Measurements from ENCODE around the gene CLDN34. TPM values are rescaled to one million over a fixed set of nuclear protein-coding genes. Genes with fewer than 3 reads are reported as not detected.

CLDN34 gene
- total RNA-seq, 1 donor from 2014 or later: 0.38 TPM

DNA sequence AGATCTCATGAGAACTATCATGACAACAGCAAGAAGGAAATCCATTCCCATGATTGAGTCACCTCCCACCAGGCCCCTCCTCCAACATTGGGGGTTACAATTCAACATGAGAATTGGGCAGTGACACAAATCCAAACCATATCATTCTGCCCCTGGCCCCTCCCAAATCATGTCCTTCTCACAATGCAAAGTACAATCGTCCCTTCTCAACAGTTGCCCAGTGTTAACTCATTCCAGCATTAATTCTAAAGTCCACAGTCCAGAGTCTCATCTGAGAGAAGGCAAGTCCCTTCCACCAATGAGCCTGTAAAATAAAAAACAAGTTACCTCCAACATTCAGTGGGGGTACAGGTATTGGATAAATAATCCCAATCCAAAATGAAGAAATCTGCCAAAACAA lies 14.9 kb upstream of the CLDN34 start:
- H3K27me3 Mint-ChIP-seq: no peaks in the 10 kb centered on the region
- H3K36me3 Mint-ChIP-seq (ENCODE audit: insufficient read depth): peaks cover 27% of the 10 kb centered on the region
- H3K9me3 Mint-ChIP-seq (ENCODE audit: low read depth): peaks cover 27% of the 10 kb centered on the region
- H3K27ac Mint-ChIP-seq: no peak overlapping the region
- no peak overlapping the region for H3K4me3 Mint-ChIP-seq (ENCODE audit: low read depth)
- DNase-seq (ENCODE audit: low spot score, unreplicated experiment): no peak
- H3K4me1 Mint-ChIP-seq (ENCODE audit: low read depth): no peaks in the 10 kb centered on the region
- TF ChIP-seq, protein P1, sequence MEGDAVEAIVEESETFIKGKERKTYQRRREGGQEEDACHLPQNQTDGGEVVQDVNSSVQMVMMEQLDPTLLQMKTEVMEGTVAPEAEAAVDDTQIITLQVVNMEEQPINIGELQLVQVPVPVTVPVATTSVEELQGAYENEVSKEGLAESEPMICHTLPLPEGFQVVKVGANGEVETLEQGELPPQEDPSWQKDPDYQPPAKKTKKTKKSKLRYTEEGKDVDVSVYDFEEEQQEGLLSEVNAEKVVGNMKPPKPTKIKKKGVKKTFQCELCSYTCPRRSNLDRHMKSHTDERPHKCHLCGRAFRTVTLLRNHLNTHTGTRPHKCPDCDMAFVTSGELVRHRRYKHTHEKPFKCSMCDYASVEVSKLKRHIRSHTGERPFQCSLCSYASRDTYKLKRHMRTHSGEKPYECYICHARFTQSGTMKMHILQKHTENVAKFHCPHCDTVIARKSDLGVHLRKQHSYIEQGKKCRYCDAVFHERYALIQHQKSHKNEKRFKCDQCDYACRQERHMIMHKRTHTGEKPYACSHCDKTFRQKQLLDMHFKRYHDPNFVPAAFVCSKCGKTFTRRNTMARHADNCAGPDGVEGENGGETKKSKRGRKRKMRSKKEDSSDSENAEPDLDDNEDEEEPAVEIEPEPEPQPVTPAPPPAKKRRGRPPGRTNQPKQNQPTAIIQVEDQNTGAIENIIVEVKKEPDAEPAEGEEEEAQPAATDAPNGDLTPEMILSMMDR (IDR thresholded peaks at IDR 0.05; ENCODE audit: unreplicated experiment): no peak

DNA sequence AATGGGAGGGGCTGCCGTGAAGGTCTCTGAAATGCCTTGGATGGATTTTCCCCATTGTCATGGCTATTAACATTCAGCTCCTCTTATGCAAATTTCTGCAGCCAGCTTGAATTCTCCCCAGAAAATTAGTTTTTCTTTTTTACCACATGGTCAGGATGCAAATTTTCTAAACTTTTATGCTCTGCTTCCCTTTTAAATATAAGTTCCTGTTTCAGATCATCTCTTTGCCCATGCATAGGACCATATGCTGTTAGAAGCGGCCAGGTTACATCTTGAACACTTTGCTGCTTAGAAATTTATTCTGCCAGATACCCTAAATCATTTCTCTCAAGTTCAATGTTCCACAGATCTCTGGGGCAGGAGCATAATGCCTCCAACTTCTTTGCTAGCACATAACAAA lies 13.8 kb upstream of the CLDN34 start:
- no peak overlapping the region for H3K27ac Mint-ChIP-seq
- TF ChIP-seq, protein P1 (IDR thresholded peaks at IDR 0.05; ENCODE audit: unreplicated experiment): no peak
- H3K4me1 Mint-ChIP-seq (ENCODE audit: low read depth): no peaks in the 10 kb centered on the region
- H3K9me3 Mint-ChIP-seq (ENCODE audit: low read depth): peaks cover 27% of the 10 kb centered on the region
- no peak for DNase-seq (ENCODE audit: low spot score, unreplicated experiment)
- H3K36me3 Mint-ChIP-seq (ENCODE audit: insufficient read depth): peaks cover 22% of the 10 kb centered on the region
- no peaks in the 10 kb centered on the region for H3K27me3 Mint-ChIP-seq
- H3K4me3 Mint-ChIP-seq (ENCODE audit: low read depth): no peak overlapping the region

DNA sequence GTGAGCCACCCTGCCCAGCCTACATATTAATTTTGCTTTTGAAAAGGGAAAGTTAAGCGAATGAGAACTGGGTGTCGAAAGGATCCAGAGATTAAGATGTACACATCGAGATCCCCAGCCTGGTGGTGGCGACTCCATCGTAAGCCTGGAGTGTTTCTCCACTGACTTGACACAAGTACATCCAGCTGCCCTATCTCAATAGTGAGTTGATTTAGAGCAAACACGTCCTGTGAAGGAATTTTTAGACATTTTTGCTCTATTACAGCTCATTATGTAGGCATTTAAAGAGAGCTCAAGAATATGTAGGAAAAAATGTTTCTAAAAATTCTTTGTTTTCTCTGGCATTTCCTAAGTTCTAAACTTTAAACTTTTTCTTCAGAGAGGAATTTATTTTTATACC lies 11.7 kb upstream of the CLDN34 start:
- H3K27ac Mint-ChIP-seq: no peak overlapping the region
- peaks cover 30% of the 10 kb centered on the region for H3K9me3 Mint-ChIP-seq (ENCODE audit: low read depth)
- no peaks in the 10 kb centered on the region for H3K27me3 Mint-ChIP-seq
- DNase-seq (ENCODE audit: low spot score, unreplicated experiment): no peak
- H3K4me3 Mint-ChIP-seq (ENCODE audit: low read depth): no peak overlapping the region
- H3K36me3 Mint-ChIP-seq (ENCODE audit: insufficient read depth): peaks cover 15% of the 10 kb centered on the region
- TF ChIP-seq, protein P1 (IDR thresholded peaks at IDR 0.05; ENCODE audit: unreplicated experiment): no peak
- H3K4me1 Mint-ChIP-seq (ENCODE audit: low read depth): no peaks in the 10 kb centered on the region

DNA sequence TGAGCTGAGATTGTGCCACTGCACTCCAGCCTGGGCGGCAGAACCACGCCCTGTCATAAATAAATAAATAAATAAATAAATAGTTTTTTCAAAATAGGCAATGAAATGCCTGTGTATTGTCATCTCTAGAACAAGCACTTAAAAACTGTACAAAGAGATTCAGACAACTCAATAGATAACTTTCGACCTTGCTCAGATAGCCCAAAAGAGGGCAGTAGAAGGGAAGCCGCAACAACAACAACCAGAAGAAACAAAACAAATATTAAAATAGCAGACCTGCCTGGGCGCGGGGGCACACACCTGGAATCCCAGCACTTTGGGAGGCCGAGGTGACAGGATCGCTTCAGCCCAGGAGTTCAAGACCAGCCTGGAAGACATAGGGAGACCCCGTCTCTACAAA lies 9.4 kb upstream of the CLDN34 start:
- peaks cover 2% of the 10 kb centered on the region for H3K36me3 Mint-ChIP-seq (ENCODE audit: insufficient read depth)
- TF ChIP-seq, protein P1 (IDR thresholded peaks at IDR 0.05; ENCODE audit: unreplicated experiment): no peak
- no peaks in the 10 kb centered on the region for H3K27me3 Mint-ChIP-seq
- H3K4me3 Mint-ChIP-seq (ENCODE audit: low read depth): no peak overlapping the region
- no peaks in the 10 kb centered on the region for H3K4me1 Mint-ChIP-seq (ENCODE audit: low read depth)
- peaks cover 15% of the 10 kb centered on the region for H3K9me3 Mint-ChIP-seq (ENCODE audit: low read depth)
- no peak overlapping the region for H3K27ac Mint-ChIP-seq
- DNase-seq (ENCODE audit: low spot score, unreplicated experiment): no peak

DNA sequence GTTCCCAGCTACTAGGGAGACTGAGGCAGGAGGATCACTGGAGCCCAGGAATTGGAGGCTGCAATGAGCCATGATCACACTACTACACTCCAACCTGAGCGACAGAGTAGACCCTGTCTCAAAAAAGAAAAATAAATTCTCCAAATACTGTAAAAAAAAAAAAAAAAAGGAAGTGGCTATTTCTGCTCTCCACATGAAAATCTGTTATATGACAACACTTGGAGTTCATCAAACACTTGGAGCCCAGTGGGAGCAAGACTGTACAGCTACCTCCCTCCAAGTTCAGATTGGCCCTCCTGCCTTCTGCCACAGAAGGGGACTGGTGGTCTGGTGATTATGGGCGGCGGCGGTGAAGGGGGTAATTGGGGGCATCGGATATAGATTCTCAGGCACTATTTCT lies 9.0 kb upstream of the CLDN34 start:
- no peaks in the 10 kb centered on the region for H3K27me3 Mint-ChIP-seq
- TF ChIP-seq, protein P1 (IDR thresholded peaks at IDR 0.05; ENCODE audit: unreplicated experiment): no peak
- no peaks in the 10 kb centered on the region for H3K4me1 Mint-ChIP-seq (ENCODE audit: low read depth)

More for the DNA sequence above, 9.0 kb upstream of the CLDN34 start:
- H3K4me3 Mint-ChIP-seq (ENCODE audit: low read depth): no peak overlapping the region
- H3K9me3 Mint-ChIP-seq (ENCODE audit: low read depth): peaks cover 14% of the 10 kb centered on the region
- peaks cover 2% of the 10 kb centered on the region for H3K36me3 Mint-ChIP-seq (ENCODE audit: insufficient read depth)
- DNase-seq (ENCODE audit: low spot score, unreplicated experiment): no peak
- H3K27ac Mint-ChIP-seq: no peak overlapping the region
